Esophagus squamous epithelium (tissue), 4 donors: ENCODE results near the gene ACACA.

Experiments
- POLR2A ChIP-seq, 4 donors: fragments of 450-650 bp; IDR thresholded peaks; one replicate each; pipeline ENCODE4 v1.6.1; 2017; ENCODE audit warnings: antibody characterized with exemption in 4 of 4, mild to moderate bottlenecking in 4 of 4, moderate library complexity in 3 of 4
- TF ChIP-seq, protein P1 (sequence below), 6 experiments: fragments of 450-650 bp in 4 of 6; fragments of 200-600 bp in 2 of 6; sonication (generic) in 2 of 6; IDR thresholded peaks; one replicate each; pipeline ENCODE4 v1.5.1; 2016 to 2019; ENCODE audit warnings: antibody characterized with exemption in 6 of 6, mild to moderate bottlenecking in 4 of 6, moderate library complexity in 4 of 6

DNA sequence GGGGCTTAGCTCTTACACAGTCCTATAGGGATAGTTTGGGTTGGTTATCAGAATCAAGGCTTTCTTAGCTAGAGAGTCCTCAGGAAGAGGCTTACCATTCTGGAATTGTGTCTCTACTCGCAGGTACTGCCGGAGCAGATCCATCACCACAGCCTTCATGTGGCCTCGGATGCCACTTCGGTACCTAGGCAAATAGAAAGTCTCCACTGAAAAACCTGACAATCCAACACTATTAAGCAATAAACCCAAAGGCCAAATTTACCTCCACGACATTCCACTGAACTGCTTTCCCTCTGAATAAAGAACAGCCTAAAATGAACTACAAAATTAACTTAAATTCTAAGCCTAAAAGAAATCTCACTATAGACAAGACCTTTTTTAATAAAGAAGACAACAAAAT, 166.3 kb downstream of the ACACA start:
- TF ChIP-seq, protein P1, sequence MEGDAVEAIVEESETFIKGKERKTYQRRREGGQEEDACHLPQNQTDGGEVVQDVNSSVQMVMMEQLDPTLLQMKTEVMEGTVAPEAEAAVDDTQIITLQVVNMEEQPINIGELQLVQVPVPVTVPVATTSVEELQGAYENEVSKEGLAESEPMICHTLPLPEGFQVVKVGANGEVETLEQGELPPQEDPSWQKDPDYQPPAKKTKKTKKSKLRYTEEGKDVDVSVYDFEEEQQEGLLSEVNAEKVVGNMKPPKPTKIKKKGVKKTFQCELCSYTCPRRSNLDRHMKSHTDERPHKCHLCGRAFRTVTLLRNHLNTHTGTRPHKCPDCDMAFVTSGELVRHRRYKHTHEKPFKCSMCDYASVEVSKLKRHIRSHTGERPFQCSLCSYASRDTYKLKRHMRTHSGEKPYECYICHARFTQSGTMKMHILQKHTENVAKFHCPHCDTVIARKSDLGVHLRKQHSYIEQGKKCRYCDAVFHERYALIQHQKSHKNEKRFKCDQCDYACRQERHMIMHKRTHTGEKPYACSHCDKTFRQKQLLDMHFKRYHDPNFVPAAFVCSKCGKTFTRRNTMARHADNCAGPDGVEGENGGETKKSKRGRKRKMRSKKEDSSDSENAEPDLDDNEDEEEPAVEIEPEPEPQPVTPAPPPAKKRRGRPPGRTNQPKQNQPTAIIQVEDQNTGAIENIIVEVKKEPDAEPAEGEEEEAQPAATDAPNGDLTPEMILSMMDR (IDR thresholded peaks at IDR 0.05), result no peak
- TF ChIP-seq POLR2A (IDR thresholded peaks at IDR 0.05), result no peak
